SK-N-SH (cell line): Measurements from ENCODE around the gene MTA3. TPM values are rescaled to one million over a fixed set of nuclear protein-coding genes. Genes with fewer than 3 reads are reported as not detected.

Experiments
- CTCF ChIA-PET: fragments of 300-600, 350-600 bp; formaldehyde crosslinking; extraction: SDS; loops from one replicate; lab custom pipeline; 2021; lab: Yijun Ruan, JAX
- POLR2A ChIA-PET: fragments of 350-600 bp; sonication (Branson Sonifier 250); formaldehyde crosslinking; extraction: SDS; loops from one replicate; lab custom pipeline; 2020; ENCODE audit warnings: antibody characterized with exemption, inconsistent platforms; lab: Yijun Ruan, JAX
- DNase-seq: peaks from one replicate; pipeline ENCODE4 v3.0.0; 2012
- H2AFZ ChIP-seq: fragments of 200-600 bp; sonication (generic); 2 replicates; pipeline ENCODE4 v1.8.1; 2016; ENCODE audit warnings: antibody characterized with exemption, mild to moderate bottlenecking, low read depth
- H3F3A ChIP-seq: fragments of 200-600 bp; sonication (generic); replicated peaks from 2 replicates; pipeline ENCODE3; 2016; ENCODE audit warnings: antibody characterized with exemption, mild to moderate bottlenecking; ENCODE audit not compliant: insufficient read depth
- H3K27ac ChIP-seq, 2 experiments: fragments of 200-500 bp in 1 of 2; fragments of 200-600 bp in 1 of 2; sonication (Bioruptor generic) in 1 of 2; sonication (generic), shearing (Covaris generic) in 1 of 2; 2 replicates each; pipeline versions ENCODE4 v1.5.1 to v1.6.1; 2014 to 2016; ENCODE audit warnings: low read depth in 2 of 2, inconsistent platforms in 1 of 2, low read length in 1 of 2, mild to moderate bottlenecking in 1 of 2, mixed read lengths in 1 of 2
- H3K27me3 ChIP-seq: fragments of 200-600 bp; sonication (generic), shearing (Covaris generic); 2 replicates; pipeline ENCODE4 v1.6.1; 2016; ENCODE audit warnings: mixed run types; ENCODE audit not compliant: insufficient read depth
- H3K36me3 ChIP-seq, 2 experiments: fragments of 200-500 bp in 1 of 2; fragments of 200-600 bp in 1 of 2; sonication (Bioruptor generic) in 1 of 2; sonication (generic) in 1 of 2; replicated peaks in 1 of 2; 2 replicates each; pipeline versions ENCODE3 to v1.5.1; 2014 to 2016; ENCODE audit warnings: low read length in 1 of 2, mild to moderate bottlenecking in 1 of 2; ENCODE audit not compliant: insufficient read depth in 2 of 2, control insufficient read depth in 1 of 2
- H3K4me1 ChIP-seq, 2 experiments: fragments of 200-500 bp in 1 of 2; fragments of 200-600 bp in 1 of 2; sonication (Bioruptor generic) in 1 of 2; sonication (generic), shearing (Covaris generic) in 1 of 2; 2 replicates each; pipeline versions ENCODE4 v1.5.1 to v1.6.1; 2014 to 2016; ENCODE audit warnings: low read depth in 1 of 2, low read length in 1 of 2, mixed run types in 1 of 2; ENCODE audit not compliant: insufficient read depth in 2 of 2, control insufficient read depth in 1 of 2
- H3K4me2 ChIP-seq: fragments of 200-600 bp; sonication (generic), shearing (Covaris generic); 2 replicates; pipeline ENCODE4 v1.6.1; 2017; ENCODE audit warnings: mixed run types
- H3K4me3 ChIP-seq, 2 experiments: fragments of 200-500 bp in 1 of 2; fragments of 200-600 bp in 1 of 2; sonication (Bioruptor generic) in 1 of 2; sonication (generic), shearing (Covaris generic) in 1 of 2; 2 replicates each; pipeline versions ENCODE4 v1.5.1 to v1.8.1; 2014 to 2016; ENCODE audit warnings: low read depth in 2 of 2, inconsistent platforms in 1 of 2, low read length in 1 of 2, mild to moderate bottlenecking in 1 of 2, mixed read lengths in 1 of 2, moderate library complexity in 1 of 2
- H3K79me2 ChIP-seq: fragments of 200-600 bp; sonication (generic); 2 replicates; pipeline ENCODE4 v1.8.1; 2017; ENCODE audit warnings: mild to moderate bottlenecking; ENCODE audit not compliant: insufficient read depth
- H3K9ac ChIP-seq: fragments of 200-600 bp; sonication (generic); 2 replicates; pipeline ENCODE4 v1.6.1; 2017; ENCODE audit warnings: mixed run types
- H3K9me2 ChIP-seq: fragments of 200-600 bp; sonication (generic); 2 replicates; pipeline ENCODE4 v1.6.1; 2017; ENCODE audit warnings: mixed run types
- H3K9me3 ChIP-seq: fragments of 200-600 bp; sonication (generic); 2 replicates; pipeline ENCODE4 v1.6.1; 2017; ENCODE audit warnings: mixed run types, mild to moderate bottlenecking, moderate library complexity
- H4K20me1 ChIP-seq: fragments of 200-600 bp; sonication (generic); 2 replicates; pipeline ENCODE4 v1.6.1; 2017; ENCODE audit warnings: mild to moderate bottlenecking, mixed run types; ENCODE audit not compliant: insufficient read depth
- FOXJ3 ChIP-seq: sonication (generic); formaldehyde crosslinking; IDR thresholded peaks from 2 replicates; pipeline ENCODE4 v1.5.1; 2020; ENCODE audit warnings: mild to moderate bottlenecking, missing genetic modification reagents
- FOXM1 ChIP-seq: IDR thresholded peaks from 2 replicates; pipeline ENCODE4 v1.4.0; 2012; ENCODE audit warnings: low read depth, mild to moderate bottlenecking
- GATA2 ChIP-seq: sonication (generic); formaldehyde crosslinking; IDR thresholded peaks from 2 replicates; pipeline ENCODE4 v1.5.0; 2020; ENCODE audit warnings: mild to moderate bottlenecking, missing genetic modification reagents
- NFIC ChIP-seq: IDR thresholded peaks from 2 replicates; pipeline ENCODE4 v1.4.0; 2012; ENCODE audit warnings: borderline replicate concordance
- NRF1 ChIP-seq: IDR thresholded peaks from 2 replicates; pipeline ENCODE4 v1.6.1; 2012; ENCODE audit warnings: low read depth, mild to moderate bottlenecking, low read length
- TAF1 ChIP-seq: IDR thresholded peaks from 2 replicates; pipeline ENCODE4 v1.6.1; 2012; ENCODE audit warnings: low read depth, mild to moderate bottlenecking, low read length, moderate library complexity, borderline replicate concordance
- TEAD4 ChIP-seq: IDR thresholded peaks from 2 replicates; pipeline ENCODE4 v1.4.0; 2012; ENCODE audit warnings: mild to moderate bottlenecking, borderline replicate concordance; ENCODE audit not compliant: insufficient read depth
- WGBS: methylation state at CpG from one replicate; pipeline ENCODE4 v1.1.6; 2017; ENCODE audit warnings: low lambda C conversion rate; 5-methylcytosine and 5-hydroxymethylcytosine counted together
- polyA plus RNA-seq, 3 experiments: library from polyadenylated mRNA; depleted of rRNA; stranded (reverse); fragments of >200 nt; gene quantifications; 2 replicates each; pipeline ENCODE4 v1.2.3, GENCODE V29; 2012
- TF ChIP-seq, protein P1 (sequence below): IDR thresholded peaks from 2 replicates; pipeline ENCODE4 v1.4.0; 2012; ENCODE audit warnings: low read depth, borderline replicate concordance
- TF ChIP-seq, protein P2 (sequence below): IDR thresholded peaks from 2 replicates; pipeline ENCODE4 v1.6.1; 2012; ENCODE audit warnings: mild to moderate bottlenecking, low read depth, low read length, moderate library complexity
- TF ChIP-seq, protein P3 (sequence below): fragments of 150-350 bp; IDR thresholded peaks from 2 replicates; pipeline ENCODE4 v1.6.1; 2017; ENCODE audit warnings: antibody characterized with exemption, low read length, low read depth, borderline replicate concordance

The MTA3 gene
- polyA plus RNA-seq, 1 of the 3 experiments (the other 2 are of a cell fraction): 30.8 TPM

DNA sequence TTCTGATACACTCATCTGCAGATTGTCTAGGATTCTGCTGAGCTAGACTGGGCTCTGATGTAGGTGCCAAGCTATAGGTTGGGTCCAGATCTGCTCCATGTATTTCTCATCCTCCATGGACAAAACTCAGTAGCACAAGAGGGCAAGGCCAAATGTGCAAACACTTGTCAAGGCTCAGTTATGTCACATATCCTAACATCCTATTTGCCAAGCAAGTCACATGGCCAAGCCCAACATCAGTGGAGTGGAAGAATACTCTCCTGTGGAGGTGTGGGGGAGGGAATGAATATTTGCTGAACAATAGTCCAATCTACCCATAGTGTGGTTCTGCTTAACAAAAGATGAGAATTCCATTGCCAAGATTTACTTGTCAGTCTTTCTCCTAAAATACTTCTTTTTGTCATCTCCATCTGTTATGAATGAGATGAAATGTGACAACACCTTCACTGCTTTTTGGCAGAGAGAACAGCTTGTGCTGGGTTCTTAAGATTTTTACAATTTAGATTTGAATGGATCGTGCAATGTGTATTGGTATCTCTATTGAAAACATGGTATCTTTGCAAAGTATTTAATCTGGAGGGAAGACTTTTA is 105.7 kb downstream of the MTA3 start:
- H3K9me3 ChIP-seq: no peaks in the 10 kb centered on the region
- no peak overlapping the region for H3K9ac ChIP-seq
- 97% methylated on average over 1 of the region's 1 CpG for WGBS
- CTCF ChIA-PET: interaction anchor here (1.2 to 5.6 kb wide), 2 partner anchors 11 to 12 kb away, joined by 3 to 38 read pairs; no protein-coding TSS in a partner anchor
- no peak for TF ChIP-seq NFIC
- TF ChIP-seq, protein P1, sequence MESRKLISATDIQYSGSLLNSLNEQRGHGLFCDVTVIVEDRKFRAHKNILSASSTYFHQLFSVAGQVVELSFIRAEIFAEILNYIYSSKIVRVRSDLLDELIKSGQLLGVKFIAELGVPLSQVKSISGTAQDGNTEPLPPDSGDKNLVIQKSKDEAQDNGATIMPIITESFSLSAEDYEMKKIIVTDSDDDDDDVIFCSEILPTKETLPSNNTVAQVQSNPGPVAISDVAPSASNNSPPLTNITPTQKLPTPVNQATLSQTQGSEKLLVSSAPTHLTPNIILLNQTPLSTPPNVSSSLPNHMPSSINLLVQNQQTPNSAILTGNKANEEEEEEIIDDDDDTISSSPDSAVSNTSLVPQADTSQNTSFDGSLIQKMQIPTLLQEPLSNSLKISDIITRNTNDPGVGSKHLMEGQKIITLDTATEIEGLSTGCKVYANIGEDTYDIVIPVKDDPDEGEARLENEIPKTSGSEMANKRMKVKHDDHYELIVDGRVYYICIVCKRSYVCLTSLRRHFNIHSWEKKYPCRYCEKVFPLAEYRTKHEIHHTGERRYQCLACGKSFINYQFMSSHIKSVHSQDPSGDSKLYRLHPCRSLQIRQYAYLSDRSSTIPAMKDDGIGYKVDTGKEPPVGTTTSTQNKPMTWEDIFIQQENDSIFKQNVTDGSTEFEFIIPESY: no peak
- TF ChIP-seq TEAD4: no peak
- TF ChIP-seq FOXJ3 (CRISPR knock-in tag): no peak
- TF ChIP-seq, all 33 proteins: peak for 0
- Histone ChIP-seq H3K4me3 (no peak overlapping the region), H3K4me2 (no peak overlapping the region), H3K9me2 (no peaks in the 10 kb centered on the region), H3K79me2 (peaks cover 4% of the 10 kb centered on the region), H3K36me3 (peaks cover 2 to 4% of the 10 kb centered on the region in 2 experiments), H3K4me1 (no peaks in the 10 kb centered on the region), H3K27me3 (no peaks in the 10 kb centered on the region), H2AFZ (no peak overlapping the region), H3K27ac (no peak overlapping the region), H4K20me1 (no peaks in the 10 kb centered on the region), H3F3A (no peaks in the 10 kb centered on the region)
- DNase-seq: no peak
- POLR2A ChIA-PET: interaction anchor here (0.6 kb wide), 2 partner anchors 137 to 152 kb away, joined by 3 read pairs; no protein-coding TSS in a partner anchor

DNA sequence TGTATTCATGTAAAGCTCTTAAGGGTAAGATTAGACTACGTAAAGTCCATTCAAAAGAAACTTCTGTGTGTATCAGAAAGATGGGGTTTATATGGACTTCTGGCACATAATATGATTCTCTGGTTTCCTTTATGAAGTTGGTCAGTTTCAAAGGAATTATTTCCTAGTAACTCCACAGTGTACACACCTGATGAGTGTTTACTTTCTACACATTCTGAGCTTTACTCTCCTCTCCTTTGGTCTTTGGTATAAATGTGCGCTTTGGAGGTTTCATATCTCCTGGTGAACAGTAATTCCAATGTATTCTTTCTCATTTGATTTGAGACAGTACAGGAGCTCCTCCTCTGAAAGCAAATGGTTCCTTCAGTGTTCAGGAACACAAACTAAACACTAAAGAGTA is 107.4 kb downstream of the MTA3 start:
- no peaks in the 10 kb centered on the region for H3K4me1 ChIP-seq
- peaks cover 4% of the 10 kb centered on the region; the same call in 1 of the 2 replicates for H3K79me2 ChIP-seq
- H3F3A ChIP-seq: no peaks in the 10 kb centered on the region
- no peak for TF ChIP-seq FOXM1
- TF ChIP-seq FOXJ3 (CRISPR knock-in tag): no peak
- TF ChIP-seq, protein P2, sequence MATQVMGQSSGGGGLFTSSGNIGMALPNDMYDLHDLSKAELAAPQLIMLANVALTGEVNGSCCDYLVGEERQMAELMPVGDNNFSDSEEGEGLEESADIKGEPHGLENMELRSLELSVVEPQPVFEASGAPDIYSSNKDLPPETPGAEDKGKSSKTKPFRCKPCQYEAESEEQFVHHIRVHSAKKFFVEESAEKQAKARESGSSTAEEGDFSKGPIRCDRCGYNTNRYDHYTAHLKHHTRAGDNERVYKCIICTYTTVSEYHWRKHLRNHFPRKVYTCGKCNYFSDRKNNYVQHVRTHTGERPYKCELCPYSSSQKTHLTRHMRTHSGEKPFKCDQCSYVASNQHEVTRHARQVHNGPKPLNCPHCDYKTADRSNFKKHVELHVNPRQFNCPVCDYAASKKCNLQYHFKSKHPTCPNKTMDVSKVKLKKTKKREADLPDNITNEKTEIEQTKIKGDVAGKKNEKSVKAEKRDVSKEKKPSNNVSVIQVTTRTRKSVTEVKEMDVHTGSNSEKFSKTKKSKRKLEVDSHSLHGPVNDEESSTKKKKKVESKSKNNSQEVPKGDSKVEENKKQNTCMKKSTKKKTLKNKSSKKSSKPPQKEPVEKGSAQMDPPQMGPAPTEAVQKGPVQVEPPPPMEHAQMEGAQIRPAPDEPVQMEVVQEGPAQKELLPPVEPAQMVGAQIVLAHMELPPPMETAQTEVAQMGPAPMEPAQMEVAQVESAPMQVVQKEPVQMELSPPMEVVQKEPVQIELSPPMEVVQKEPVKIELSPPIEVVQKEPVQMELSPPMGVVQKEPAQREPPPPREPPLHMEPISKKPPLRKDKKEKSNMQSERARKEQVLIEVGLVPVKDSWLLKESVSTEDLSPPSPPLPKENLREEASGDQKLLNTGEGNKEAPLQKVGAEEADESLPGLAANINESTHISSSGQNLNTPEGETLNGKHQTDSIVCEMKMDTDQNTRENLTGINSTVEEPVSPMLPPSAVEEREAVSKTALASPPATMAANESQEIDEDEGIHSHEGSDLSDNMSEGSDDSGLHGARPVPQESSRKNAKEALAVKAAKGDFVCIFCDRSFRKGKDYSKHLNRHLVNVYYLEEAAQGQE: no peak
- TF ChIP-seq TAF1: no peak
- TF ChIP-seq, protein P3, sequence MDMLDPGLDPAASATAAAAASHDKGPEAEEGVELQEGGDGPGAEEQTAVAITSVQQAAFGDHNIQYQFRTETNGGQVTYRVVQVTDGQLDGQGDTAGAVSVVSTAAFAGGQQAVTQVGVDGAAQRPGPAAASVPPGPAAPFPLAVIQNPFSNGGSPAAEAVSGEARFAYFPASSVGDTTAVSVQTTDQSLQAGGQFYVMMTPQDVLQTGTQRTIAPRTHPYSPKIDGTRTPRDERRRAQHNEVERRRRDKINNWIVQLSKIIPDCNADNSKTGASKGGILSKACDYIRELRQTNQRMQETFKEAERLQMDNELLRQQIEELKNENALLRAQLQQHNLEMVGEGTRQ: no peak
- TF ChIP-seq NRF1: no peak
- no peak for TF ChIP-seq GATA2 (CRISPR knock-in tag)
- no peak overlapping the region for H3K27ac ChIP-seq
- no peak overlapping the region for H2AFZ ChIP-seq
- no peaks in the 10 kb centered on the region for H3K9me3 ChIP-seq
- POLR2A ChIA-PET: no interaction called here
- H3K9ac ChIP-seq: no peak overlapping the region
- H3K36me3 ChIP-seq: peaks cover 4 to 5% of the 10 kb centered on the region in 2 experiments
- no peak overlapping the region for H3K4me2 ChIP-seq
- WGBS: 97% methylated on average over 2 of the region's 2 CpGs
- H3K4me3 ChIP-seq: no peak overlapping the region
- H3K27me3 ChIP-seq: no peaks in the 10 kb centered on the region
- no peaks in the 10 kb centered on the region for H3K9me2 ChIP-seq
- DNase-seq: no peak
- CTCF ChIA-PET: interaction anchor here (0.8 to 5.6 kb wide), 4 partner anchors 12 to 180 kb away, joined by 4 to 38 read pairs (median 4); no protein-coding TSS in a partner anchor
- H4K20me1 ChIP-seq: no peaks in the 10 kb centered on the region
